Immature natural killer cell (primary cell): ENCODE measurements around the gene SNTB2. TPM values are rescaled to one million over a fixed set of nuclear protein-coding genes. Genes with fewer than 3 reads are reported as not detected.

Source experiments
- DNase-seq, 3 donors: peaks; one replicate each; pipeline ENCODE4 v3.0.0; 2022; ENCODE audit warnings: mixed read lengths in 1 of 3
- H3K27ac Mint-ChIP-seq, 6 donors: one replicate each; pipeline ENCODE4 v1.8.0; 2020; ENCODE audit warnings: mixed read lengths in 6 of 6, mild to moderate bottlenecking in 5 of 6, inconsistent platforms in 4 of 6, moderate library complexity in 3 of 6
- H3K27me3 Mint-ChIP-seq, 3 donors: one replicate each; pipeline ENCODE4 v1.8.0; 2020 to 2021; ENCODE audit warnings: low read depth in 3 of 3, mild to moderate bottlenecking in 3 of 3, mixed read lengths in 3 of 3, moderate library complexity in 3 of 3, inconsistent platforms in 1 of 3
- H3K36me3 Mint-ChIP-seq, 3 donors: one replicate each; pipeline ENCODE4 v1.8.0; 2020; ENCODE audit warnings: mixed read lengths in 3 of 3, inconsistent platforms in 2 of 3, mild to moderate bottlenecking in 2 of 3
- H3K4me1 Mint-ChIP-seq, 2 donors: one replicate each; pipeline ENCODE4 v1.8.0; 2020; ENCODE audit warnings: inconsistent platforms in 2 of 2, mild to moderate bottlenecking in 2 of 2, mixed read lengths in 2 of 2, moderate library complexity in 1 of 2
- H3K4me3 Mint-ChIP-seq, 5 donors: one replicate each; pipeline ENCODE4 v1.8.0; 2020; ENCODE audit warnings: mild to moderate bottlenecking in 5 of 5, mixed read lengths in 5 of 5, inconsistent platforms in 3 of 5, moderate library complexity in 3 of 5
- H3K9me3 Mint-ChIP-seq, 6 donors: one replicate each; pipeline ENCODE4 v1.8.0; 2020; ENCODE audit warnings: mild to moderate bottlenecking in 6 of 6, mixed read lengths in 6 of 6, inconsistent platforms in 4 of 6, moderate library complexity in 3 of 6
- polyA plus RNA-seq, 3 donors: library from polyadenylated mRNA; unstranded; fragments of 300-500 nt; fragmentation: Illumina TruSeq; gene quantifications; one replicate each; pipeline ENCODE4 v1.2.3, GENCODE V29; 2021

SNTB2 gene
- polyA plus RNA-seq, 3 donors from 2014 or later, result 16.7 to 23.1 (median 17.7) TPM

GRCh38 chr16:69324585-69325253 lies 137.8 kb downstream of the SNTB2 start:
- Mint-ChIP-seq H3K4me3 (no peak overlapping the region), H3K9me3 (no peaks in the 10 kb centered on the region), H3K36me3 (peaks cover 0 to 18% (median 8%) of the 10 kb centered on the region in 3 donors), H3K27ac (peak overlapping the region in 2 of 6 donors; percentile 34 to 72), H3K27me3 (peaks cover 0 to 9% (median 5%) of the 10 kb centered on the region in 3 donors), H3K4me1 (peaks cover 27 to 35% of the 10 kb centered on the region in 2 donors)
- DNase-seq, result no peak

- H3K4me1 Mint-ChIP-seq, result peaks cover 27 to 36% of the 10 kb centered on the region in 2 donors
- peak overlapping the region in 3 of 6 donors; percentile 34 to 74 (median 56) for H3K27ac Mint-ChIP-seq
- no peaks in the 10 kb centered on the region for H3K9me3 Mint-ChIP-seq
- peaks cover 0 to 9% (median 7%) of the 10 kb centered on the region in 3 donors for H3K27me3 Mint-ChIP-seq
- DNase-seq, result no peak
- H3K4me3 Mint-ChIP-seq, result no peak overlapping the region
- peaks cover 0 to 17% (median 8%) of the 10 kb centered on the region in 3 donors for H3K36me3 Mint-ChIP-seq
Measured at GRCh38 chr16:69325784-69326171, 138.8 kb downstream of the SNTB2 start.

GRCh38 chr16:69326172-69326873 lies 139.4 kb downstream of the SNTB2 start:
- H3K36me3 Mint-ChIP-seq, result peaks cover 0 to 13% (median 8%) of the 10 kb centered on the region in 3 donors
- H3K27ac Mint-ChIP-seq, result peak overlapping the region in 2 of 6 donors; percentile 28 to 74
- H3K4me3 Mint-ChIP-seq, result no peak overlapping the region
- H3K4me1 Mint-ChIP-seq, result peaks cover 29 to 36% of the 10 kb centered on the region in 2 donors
- H3K9me3 Mint-ChIP-seq, result no peaks in the 10 kb centered on the region
- H3K27me3 Mint-ChIP-seq, result peaks cover 0 to 9% (median 7%) of the 10 kb centered on the region in 3 donors
- no peak for DNase-seq

GRCh38 chr16:69327585-69328310 lies 140.8 kb downstream of the SNTB2 start:
- H3K4me1 Mint-ChIP-seq, result peaks cover 29 to 30% of the 10 kb centered on the region in 2 donors

GRCh38 chr16:69328854-69329316 lies 141.9 kb downstream of the SNTB2 start:
- Mint-ChIP-seq H3K27me3 (peaks cover 0 to 7% (median 3%) of the 10 kb centered on the region in 3 donors), H3K4me1 (peaks cover 29 to 31% of the 10 kb centered on the region in 2 donors), H3K36me3 (peaks cover 3 to 9% (median 6%) of the 10 kb centered on the region in 3 donors), H3K4me3 (peak overlapping the region; percentile 33 to 74 (median 67)), H3K9me3 (no peaks in the 10 kb centered on the region), H3K27ac (peak overlapping the region in 3 of 6 donors; percentile 11 to 62 (median 16))
- DNase-seq, result no peak

More at GRCh38 chr16:69327585-69328310, 140.8 kb downstream of the SNTB2 start:
- Mint-ChIP-seq H3K4me3 (peak overlapping the region in 3 of 5 donors; percentile 41 to 74 (median 67)), H3K27ac (peak overlapping the region in 2 of 6 donors; percentile 13 to 57), H3K9me3 (no peaks in the 10 kb centered on the region), H3K36me3 (peaks cover under 1 to 4% (median 3%) of the 10 kb centered on the region in 3 donors), H3K27me3 (peaks cover 0 to 7% (median 6%) of the 10 kb centered on the region in 3 donors)
- DNase-seq, result no peak

GRCh38 chr16:69329369-69330285 lies 142.7 kb downstream of the SNTB2 start:
- H3K4me3 Mint-ChIP-seq, result peak overlapping the region; percentile 56 to 74 (median 67)
- H3K27ac Mint-ChIP-seq, result peak overlapping the region in 2 of 6 donors; percentile 62 to 73
- H3K27me3 Mint-ChIP-seq, result peaks cover 0 to 7% (median 6%) of the 10 kb centered on the region in 3 donors
- peaks cover 29 to 31% of the 10 kb centered on the region in 2 donors for H3K4me1 Mint-ChIP-seq
- peaks cover 3 to 14% (median 6%) of the 10 kb centered on the region in 3 donors for H3K36me3 Mint-ChIP-seq
- no peaks in the 10 kb centered on the region for H3K9me3 Mint-ChIP-seq
- no peak for DNase-seq

GRCh38 chr16:69330286-69331109 lies 143.5 kb downstream of the SNTB2 start, which contains the start of gene PDF:
Gene PDF, minus strand, starts transcription at chr16:69330588. Its CDS starts 18 bp downstream, at chr16:69330570.
- DNase-seq, result peak; percentile 80 to 83 (median 81)
- Mint-ChIP-seq H3K27ac (peak within 1 kb of the TSS in 5 of 6 donors; percentile 62 to 86 (median 83)), H3K9me3 (no peaks in the 10 kb centered on the region), H3K36me3 (peaks cover 3 to 17% (median 10%) of the 10 kb centered on the region in 3 donors), H3K4me3 (peak within 1 kb of the TSS; percentile 69 to 83 (median 80)), H3K27me3 (peaks cover 0 to 6% (median 6%) of the 10 kb centered on the region in 3 donors), H3K4me1 (peaks cover 29 to 31% of the 10 kb centered on the region in 2 donors)

- no peak overlapping the region for H3K27ac Mint-ChIP-seq
- no peaks in the 10 kb centered on the region for H3K9me3 Mint-ChIP-seq
Measured at GRCh38 chr16:69334696-69335095, 147.7 kb downstream of the SNTB2 start.

GRCh38 chr16:69338557-69339288 lies 151.8 kb downstream of the SNTB2 start:
- Mint-ChIP-seq H3K27ac (peak overlapping the region; percentile 81 to 97 (median 86)), H3K4me3 (peak overlapping the region; percentile 97 to 100 (median 98)), H3K9me3 (no peaks in the 10 kb centered on the region), H3K4me1 (peaks cover 45 to 65% of the 10 kb centered on the region in 2 donors), H3K27me3 (peaks cover 0 to 4% (median 1%) of the 10 kb centered on the region in 3 donors), H3K36me3 (peaks cover 12 to 20% (median 17%) of the 10 kb centered on the region in 3 donors)
- no peak for DNase-seq

More at GRCh38 chr16:69334696-69335095, 147.7 kb downstream of the SNTB2 start:
- H3K4me3 Mint-ChIP-seq, result peak overlapping the region in 1 of 5 donors; percentile 21
- no peak for DNase-seq
- peaks cover 11 to 22% (median 19%) of the 10 kb centered on the region in 3 donors for H3K36me3 Mint-ChIP-seq
- peaks cover 0 to 3% (median 3%) of the 10 kb centered on the region in 3 donors for H3K27me3 Mint-ChIP-seq
- H3K4me1 Mint-ChIP-seq, result peaks cover 33 to 36% of the 10 kb centered on the region in 2 donors

- DNase-seq, result peak; percentile 91 to 92 (median 91)
- peak within 1 kb of the TSS; percentile 86 to 99 (median 97) for H3K27ac Mint-ChIP-seq
- peaks cover 0 to 1% (median 1%) of the 10 kb centered on the region in 3 donors for H3K27me3 Mint-ChIP-seq
- H3K4me1 Mint-ChIP-seq, result peaks cover 45 to 65% of the 10 kb centered on the region in 2 donors
- peaks cover 12 to 17% (median 15%) of the 10 kb centered on the region in 3 donors for H3K36me3 Mint-ChIP-seq
- no peaks in the 10 kb centered on the region for H3K9me3 Mint-ChIP-seq
- H3K4me3 Mint-ChIP-seq, result peak within 1 kb of the TSS; percentile 97 to 100 (median 98)
Measured at GRCh38 chr16:69339289-69340094, 152.5 kb downstream of the SNTB2 start, which contains the start of the genes COG8 and NIP7. Gene COG8, minus strand, starts transcription at chr16:69339564. Its CDS starts 12 bp downstream, at chr16:69339552. Gene NIP7, plus strand, starts transcription at chr16:69339772. Its CDS starts 58 bp downstream, at chr16:69339830.
